NB4 (cell line): ENCODE results near the gene ZFYVE21.

Experiments used
- CTCF ChIP-seq: IDR thresholded peaks from one replicate; pipeline ENCODE4 v1.5.1; 2012; ENCODE audit warnings: low read depth, low read length
- MAX ChIP-seq: IDR thresholded peaks from 2 replicates; pipeline ENCODE4 v1.6.1; 2011; ENCODE audit warnings: low read depth, low read length
- POLR2A ChIP-seq: IDR thresholded peaks from 2 replicates; pipeline ENCODE4 v1.6.1; 2011; ENCODE audit warnings: mild to moderate bottlenecking; ENCODE audit not compliant: insufficient read length; ENCODE audit errors: extremely low read depth

- TF ChIP-seq CTCF, result no peak
- no peak for TF ChIP-seq POLR2A
- TF ChIP-seq MAX, result no peak
Measured at GRCh38 chr14:103782376-103782775, 66.8 kb downstream of the ZFYVE21 start.
